Smooth muscle cell of the brain vasculature (primary cell): ENCODE data around the gene ELAC2.
"Not testable (repeated sequence)": the region's sequence is repeated elsewhere in the genome, so short reads cannot be mapped to it uniquely, and the experiment has no call there.

Source experiments
- DNase-seq: peaks from one replicate; pipeline ENCODE4 v3.0.0-alpha.2; 2012; ENCODE audit warnings: low read depth, low spot score

The ELAC2 gene

GRCh38 chr17:12990041-12990808, 27.6 kb downstream of the ELAC2 start:
- DNase-seq: no peak

- no peak for DNase-seq
Measured at GRCh38 chr17:12987120-12987519, 30.7 kb downstream of the ELAC2 start.

GRCh38 chr17:12985431-12986293, 32.2 kb downstream of the ELAC2 start:
- DNase-seq: no peak

GRCh38 chr17:12983991-12984884, 33.6 kb downstream of the ELAC2 start:
- DNase-seq: peak; percentile 6

GRCh38 chr17:12982224-12982623, 35.6 kb downstream of the ELAC2 start:
- DNase-seq: no peak

- DNase-seq: no peak
Measured at GRCh38 chr17:12979826-12980500, 37.9 kb downstream of the ELAC2 start.

- no peak for DNase-seq
Measured at GRCh38 chr17:12979246-12979645, 38.6 kb downstream of the ELAC2 start.

GRCh38 chr17:12978787-12979186, 39.0 kb downstream of the ELAC2 start:
- not testable (repeated sequence) for DNase-seq

GRCh38 chr17:12977008-12977751, 40.6 kb downstream of the ELAC2 start:
- no peak for DNase-seq

GRCh38 chr17:12974005-12974531, 43.8 kb downstream of the ELAC2 start:
- no peak for DNase-seq

- DNase-seq: no peak
Measured at GRCh38 chr17:12973496-12974004, 44.3 kb downstream of the ELAC2 start.

- no peak for DNase-seq
Measured at GRCh38 chr17:12967962-12968361, 49.9 kb downstream of the ELAC2 start.

- no peak for DNase-seq
Measured at GRCh38 chr17:12966413-12966812, 51.4 kb downstream of the ELAC2 start.

GRCh38 chr17:12965988-12966387, 51.8 kb downstream of the ELAC2 start:
- no peak for DNase-seq

GRCh38 chr17:12964840-12965239, 53.0 kb downstream of the ELAC2 start:
- DNase-seq: no peak

GRCh38 chr17:12964162-12964561, 53.7 kb downstream of the ELAC2 start:
- DNase-seq: no peak

GRCh38 chr17:12963505-12963904, 54.3 kb downstream of the ELAC2 start:
- no peak for DNase-seq

GRCh38 chr17:12961655-12962054, 56.2 kb downstream of the ELAC2 start:
- no peak for DNase-seq

- DNase-seq: no peak
Measured at GRCh38 chr17:12959441-12959840, 58.4 kb downstream of the ELAC2 start.

- no peak for DNase-seq
Measured at GRCh38 chr17:12958786-12959185, 59.0 kb downstream of the ELAC2 start.
